Loucy (cell line): ENCODE data around the gene RHBDD2.

Experiments used
- CTCF ChIP-seq: fragments of 200-600 bp; sonication (generic); conservative IDR thresholded peaks from 2 replicates; pipeline ENCODE4 v1.5.1; 2014; ENCODE audit warnings: mild to moderate bottlenecking, antibody characterized with exemption, low read length
- EZH2phosphoT487 ChIP-seq: fragments of 200-600 bp; IDR thresholded peaks from 2 replicates; pipeline ENCODE4 v1.6.1; 2018; ENCODE audit warnings: antibody characterized with exemption, mild to moderate bottlenecking, moderate library complexity, borderline replicate concordance

- TF ChIP-seq CTCF (no peak), EZH2phosphoT487 (no peak)
Observed at GRCh38 chr7:75858410-75858809, 20.4 kb upstream of the RHBDD2 start.
